A673 (cell line): ENCODE data around the gene NTN1. TPM values are rescaled to one million over a fixed set of nuclear protein-coding genes. Genes with fewer than 3 reads are reported as not detected.

ENCODE experiments used
- BruUV-seq: library from RNA; stranded (reverse); fragments of 400-500 nt; replicated peaks from 2 replicates; lab custom pipeline; 2021; lab: Mats Ljungman, UMichigan
- CTCF ChIA-PET: fragments of 300-600 bp; sonication (Branson Sonifier 250); formaldehyde crosslinking; loops from one replicate; lab custom pipeline; 2022; ENCODE audit warnings: antibody characterized with exemption; lab: Charles Lee
- POLR2A ChIA-PET: fragments of 300-600 bp; sonication (Branson Sonifier 250); formaldehyde crosslinking; loops from one replicate; lab custom pipeline; 2022; ENCODE audit warnings: antibody characterized with exemption; ENCODE audit not compliant: low non-redundant PET; lab: Charles Lee
- DNase-seq: peaks from one replicate; pipeline ENCODE4 v3.0.0-alpha.2; 2015; ENCODE audit warnings: low spot score
- H3K27ac ChIP-seq: fragments of 200-600 bp; sonication (generic); 2 replicates; pipeline ENCODE4 v1.5.1; 2016; ENCODE audit warnings: mixed run types, low read depth, mild to moderate bottlenecking, mixed read lengths, antibody characterized with exemption, low read length; ENCODE audit not compliant: poor library complexity, severe bottlenecking
- H3K27me3 ChIP-seq: fragments of 200-600 bp; sonication (generic); replicated peaks from 2 replicates; pipeline ENCODE4 v1.6.1; 2017; ENCODE audit warnings: mixed run types, low read depth, mild to moderate bottlenecking, mixed read lengths, antibody characterized with exemption, low read length; ENCODE audit not compliant: insufficient read depth, poor library complexity
- H3K36me3 ChIP-seq: fragments of 200-600 bp; sonication (generic); 2 replicates; pipeline ENCODE4 v1.6.1; 2016; ENCODE audit warnings: mixed run types, mild to moderate bottlenecking, mixed read lengths, antibody characterized with exemption, low read length; ENCODE audit not compliant: insufficient read depth, poor library complexity, severe bottlenecking
- H3K4me1 ChIP-seq: fragments of 200-600 bp; sonication (generic); 2 replicates; pipeline ENCODE4 v1.6.1; 2017; ENCODE audit warnings: mixed run types, mild to moderate bottlenecking, mixed read lengths, antibody characterized with exemption, low read length; ENCODE audit not compliant: insufficient read depth, poor library complexity, severe bottlenecking
- H3K4me3 ChIP-seq: fragments of 200-600 bp; sonication (generic); 2 replicates; pipeline ENCODE4 v1.5.1; 2016; ENCODE audit warnings: low read depth, mixed run types, mild to moderate bottlenecking, mixed read lengths, low read length; ENCODE audit not compliant: poor library complexity, severe bottlenecking
- H3K9me3 ChIP-seq: fragments of 200-600 bp; sonication (generic); 2 replicates; pipeline ENCODE4 v1.6.1; 2016; ENCODE audit warnings: mixed run types, low read depth, mild to moderate bottlenecking, mixed read lengths, antibody characterized with exemption, low read length; ENCODE audit not compliant: poor library complexity, severe bottlenecking
- EZH2 ChIP-seq: fragments of 200-600 bp; sonication (generic); IDR thresholded peaks from 2 replicates; pipeline ENCODE4 v1.6.1; 2017; ENCODE audit warnings: borderline replicate concordance, low read depth, mild to moderate bottlenecking, mixed read lengths, antibody characterized with exemption, low read length; ENCODE audit not compliant: poor library complexity, severe bottlenecking
- intact Hi-C: fragments of 100-400 bp; cut with micrococcal nuclease; formaldehyde crosslinking; loops from one replicate; pipeline ENCODE4 v1.10.0; 2022; ENCODE audit not compliant: unreplicated experiment
- total RNA-seq: library from RNA; stranded (reverse); gene quantifications from 2 replicates; pipeline ENCODE4 v1.2.3, GENCODE V29; 2021
- TF ChIP-seq, protein P1 (sequence below): fragments of 300-800, 200-600 bp; sonication (generic); conservative IDR thresholded peaks from 2 replicates; pipeline ENCODE4 v1.5.1; 2017; ENCODE audit warnings: low read depth, mild to moderate bottlenecking, antibody characterized with exemption, low read length, moderate library complexity, mixed read lengths

NTN1 gene
- total RNA-seq, 1 experiment from 2014 or later: 4.3 TPM

GRCh38 chr17:9028988-9029570 is 7.8 kb downstream of the NTN1 start:
- no peaks in the 10 kb centered on the region for H3K36me3 ChIP-seq
- peaks cover 20% of the 10 kb centered on the region for H3K27me3 ChIP-seq
- H3K4me3 ChIP-seq: no peak overlapping the region
- intact Hi-C loops: no loop called here
- H3K4me1 ChIP-seq: no peaks in the 10 kb centered on the region
- ChIA-PET CTCF (no interaction called here), POLR2A (no interaction called here)
- BruUV-seq: no TSS peak
- no peak for DNase-seq
- TF ChIP-seq EZH2: no peak
- TF ChIP-seq, protein P1, sequence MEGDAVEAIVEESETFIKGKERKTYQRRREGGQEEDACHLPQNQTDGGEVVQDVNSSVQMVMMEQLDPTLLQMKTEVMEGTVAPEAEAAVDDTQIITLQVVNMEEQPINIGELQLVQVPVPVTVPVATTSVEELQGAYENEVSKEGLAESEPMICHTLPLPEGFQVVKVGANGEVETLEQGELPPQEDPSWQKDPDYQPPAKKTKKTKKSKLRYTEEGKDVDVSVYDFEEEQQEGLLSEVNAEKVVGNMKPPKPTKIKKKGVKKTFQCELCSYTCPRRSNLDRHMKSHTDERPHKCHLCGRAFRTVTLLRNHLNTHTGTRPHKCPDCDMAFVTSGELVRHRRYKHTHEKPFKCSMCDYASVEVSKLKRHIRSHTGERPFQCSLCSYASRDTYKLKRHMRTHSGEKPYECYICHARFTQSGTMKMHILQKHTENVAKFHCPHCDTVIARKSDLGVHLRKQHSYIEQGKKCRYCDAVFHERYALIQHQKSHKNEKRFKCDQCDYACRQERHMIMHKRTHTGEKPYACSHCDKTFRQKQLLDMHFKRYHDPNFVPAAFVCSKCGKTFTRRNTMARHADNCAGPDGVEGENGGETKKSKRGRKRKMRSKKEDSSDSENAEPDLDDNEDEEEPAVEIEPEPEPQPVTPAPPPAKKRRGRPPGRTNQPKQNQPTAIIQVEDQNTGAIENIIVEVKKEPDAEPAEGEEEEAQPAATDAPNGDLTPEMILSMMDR: no peak
- no peak overlapping the region for H3K27ac ChIP-seq
- no peaks in the 10 kb centered on the region for H3K9me3 ChIP-seq

- TF ChIP-seq EZH2: no peak
- TF ChIP-seq, protein P1: no peak
- no peaks in the 10 kb centered on the region for H3K9me3 ChIP-seq
- intact Hi-C loops: no loop called here
- no peaks in the 10 kb centered on the region for H3K27me3 ChIP-seq
- ChIA-PET POLR2A (no interaction called here), CTCF (no interaction called here)
- H3K4me3 ChIP-seq: no peak overlapping the region
- BruUV-seq: no TSS peak
- H3K27ac ChIP-seq: no peak overlapping the region
- H3K36me3 ChIP-seq: no peaks in the 10 kb centered on the region
- H3K4me1 ChIP-seq: no peaks in the 10 kb centered on the region
- DNase-seq: no peak
Observed at GRCh38 chr17:9032151-9032550, 10.8 kb downstream of the NTN1 start.

DNA sequence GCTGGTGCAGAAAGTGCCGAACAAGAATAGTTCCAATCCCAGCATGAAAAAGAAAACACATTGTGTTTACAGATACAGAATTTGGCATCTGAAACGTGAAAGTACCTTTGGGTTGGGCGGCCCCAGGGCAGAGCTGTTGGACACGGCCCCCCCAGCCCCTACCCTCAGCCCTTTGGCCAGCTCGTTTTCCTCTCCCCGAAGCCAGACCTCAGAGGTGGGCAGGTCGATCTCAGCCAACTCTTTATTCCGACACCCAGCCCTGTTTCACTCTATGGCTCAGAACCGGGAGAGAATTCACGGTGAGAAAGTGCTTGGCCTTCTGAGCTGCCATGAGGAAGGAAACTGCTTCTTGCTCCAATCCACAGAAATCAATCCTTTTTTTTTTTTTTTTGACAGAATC is 11.3 kb downstream of the NTN1 start:
- ChIA-PET CTCF (no interaction called here), POLR2A (no interaction called here)
- DNase-seq: no peak
- Histone ChIP-seq H3K36me3 (no peaks in the 10 kb centered on the region), H3K4me3 (no peak overlapping the region), H3K9me3 (no peaks in the 10 kb centered on the region), H3K27me3 (no peaks in the 10 kb centered on the region), H3K4me1 (no peaks in the 10 kb centered on the region), H3K27ac (no peak overlapping the region)
- TF ChIP-seq EZH2: no peak
- TF ChIP-seq, protein P1: no peak
- intact Hi-C loops: no loop called here
- BruUV-seq: no TSS peak
